Hematopoietic multipotent progenitor cell (in vitro differentiated cells): ENCODE results near the gene RPH3AL. TPM values are rescaled to one million over a fixed set of nuclear protein-coding genes. Genes with fewer than 3 reads are reported as not detected.
"Not testable (repeated sequence)": the region's sequence is repeated elsewhere in the genome, so short reads cannot be mapped to it uniquely, and the experiment has no call there.

Source experiments
- DNase-seq, 3 donors: peaks; one replicate each; pipeline ENCODE4 v3.0.0-alpha.2; 2011 to 2015; ENCODE audit warnings: low read depth in 2 of 3, low spot score in 2 of 3
- total RNA-seq: library from RNA; depleted of rRNA; stranded (reverse); fragments of >200 nt; gene quantifications from one replicate; pipeline ENCODE4 v1.2.3, GENCODE V29; 2012

The RPH3AL gene
- total RNA-seq, 1 donor: 14.3 TPM

DNA sequence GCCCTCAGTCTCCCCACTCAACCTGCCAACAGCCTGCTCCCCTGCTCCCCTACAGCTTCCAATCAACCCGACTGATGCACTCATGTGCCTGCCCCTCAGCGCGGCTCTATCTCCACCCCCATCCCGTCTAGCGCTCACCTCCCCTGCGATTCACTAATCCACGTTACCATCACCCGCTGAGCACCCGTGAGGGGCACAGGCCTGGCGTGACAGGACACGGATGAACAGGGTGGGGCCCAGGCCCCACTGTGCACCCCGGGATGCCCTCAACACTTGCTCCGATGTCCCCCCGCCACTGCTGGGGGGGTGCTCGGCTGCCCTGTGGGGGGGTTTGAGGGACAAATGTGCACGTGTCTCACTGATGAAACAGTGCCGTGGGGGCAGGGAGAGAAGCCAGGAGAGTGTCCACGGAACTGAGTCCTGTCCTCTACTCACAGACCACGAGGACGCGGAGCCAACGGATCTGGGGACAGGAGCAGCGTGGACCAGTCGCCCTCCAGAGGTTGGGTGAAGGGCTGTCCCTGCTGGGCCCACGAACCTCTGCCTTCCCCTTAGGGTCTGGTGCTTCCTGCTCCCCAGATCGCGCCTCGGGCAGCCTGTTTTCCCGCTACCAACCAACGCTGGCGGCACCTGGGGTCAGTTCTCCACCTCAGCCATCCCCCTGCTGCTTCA, 66.7 kb downstream of the RPH3AL start:
- DNase-seq: no peak

DNA sequence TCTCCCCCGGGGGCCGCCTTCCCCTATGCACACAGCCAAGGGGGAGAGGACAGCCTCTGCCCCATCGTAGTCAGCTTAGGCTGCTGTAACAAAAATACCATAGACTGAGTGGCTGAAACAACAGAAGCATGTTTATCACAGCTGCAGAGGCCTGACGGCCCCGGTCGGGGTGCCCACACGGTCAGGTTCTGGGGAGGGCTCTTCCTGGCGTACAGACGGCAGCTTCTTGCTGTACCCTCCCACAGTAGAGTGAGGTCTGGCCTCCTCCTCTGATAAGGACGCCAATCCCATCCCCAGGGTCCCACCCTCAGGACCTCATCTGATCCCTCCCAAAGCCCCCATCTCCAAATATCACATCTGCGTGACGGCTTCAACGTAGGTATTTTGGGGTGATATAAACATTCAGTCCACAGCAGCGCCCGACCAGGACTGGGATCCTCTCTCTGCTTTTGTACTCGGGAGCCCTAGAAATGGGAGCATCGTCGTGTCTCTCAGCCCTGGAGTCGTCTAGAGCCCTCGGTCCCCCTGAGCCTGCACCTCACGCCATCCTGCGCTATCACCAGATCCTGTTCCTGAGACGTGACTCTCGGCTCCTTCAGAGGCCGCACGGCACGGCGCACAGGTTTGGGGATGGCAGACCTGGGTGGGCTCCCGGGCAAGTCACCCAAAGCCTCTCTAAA, 67.8 kb downstream of the RPH3AL start:
- DNase-seq: no peak

DNA sequence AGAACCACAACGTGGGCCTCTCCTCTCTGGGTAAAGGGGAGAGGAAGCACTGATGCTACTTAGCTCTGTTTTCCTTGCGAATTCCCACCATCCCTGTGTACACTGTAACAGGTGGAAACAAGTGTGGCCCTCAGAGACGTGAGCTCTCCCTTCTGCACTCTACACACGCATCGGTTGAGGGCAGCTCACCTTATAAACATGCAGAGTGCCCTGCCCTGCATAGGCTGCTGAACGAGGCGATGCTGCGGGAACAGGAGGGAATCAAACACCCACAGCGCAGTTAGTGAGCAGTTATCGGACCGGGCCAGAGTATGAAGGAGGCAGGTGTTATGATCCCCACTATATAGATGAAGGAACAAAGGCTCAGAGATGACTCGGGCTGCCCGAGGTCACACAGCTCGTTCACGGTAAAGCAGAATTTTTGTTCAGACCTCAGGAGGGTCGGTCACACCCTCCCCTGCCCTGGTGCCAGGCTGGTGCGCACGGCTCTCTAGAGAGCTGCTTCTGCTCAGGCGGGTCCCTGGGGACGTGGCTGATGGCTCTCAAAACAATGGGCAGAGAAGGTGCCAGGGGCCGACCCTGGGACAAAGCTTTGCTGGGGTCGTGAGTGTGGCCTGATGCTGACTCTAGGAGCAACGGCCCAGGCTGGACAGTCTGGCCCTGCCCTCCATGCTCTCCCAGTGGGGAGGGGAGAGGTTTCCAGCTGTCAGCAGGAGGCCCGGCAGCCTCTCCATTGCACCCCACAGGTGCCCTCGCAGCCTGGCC, 68.5 kb downstream of the RPH3AL start:
- DNase-seq: no peak

DNA sequence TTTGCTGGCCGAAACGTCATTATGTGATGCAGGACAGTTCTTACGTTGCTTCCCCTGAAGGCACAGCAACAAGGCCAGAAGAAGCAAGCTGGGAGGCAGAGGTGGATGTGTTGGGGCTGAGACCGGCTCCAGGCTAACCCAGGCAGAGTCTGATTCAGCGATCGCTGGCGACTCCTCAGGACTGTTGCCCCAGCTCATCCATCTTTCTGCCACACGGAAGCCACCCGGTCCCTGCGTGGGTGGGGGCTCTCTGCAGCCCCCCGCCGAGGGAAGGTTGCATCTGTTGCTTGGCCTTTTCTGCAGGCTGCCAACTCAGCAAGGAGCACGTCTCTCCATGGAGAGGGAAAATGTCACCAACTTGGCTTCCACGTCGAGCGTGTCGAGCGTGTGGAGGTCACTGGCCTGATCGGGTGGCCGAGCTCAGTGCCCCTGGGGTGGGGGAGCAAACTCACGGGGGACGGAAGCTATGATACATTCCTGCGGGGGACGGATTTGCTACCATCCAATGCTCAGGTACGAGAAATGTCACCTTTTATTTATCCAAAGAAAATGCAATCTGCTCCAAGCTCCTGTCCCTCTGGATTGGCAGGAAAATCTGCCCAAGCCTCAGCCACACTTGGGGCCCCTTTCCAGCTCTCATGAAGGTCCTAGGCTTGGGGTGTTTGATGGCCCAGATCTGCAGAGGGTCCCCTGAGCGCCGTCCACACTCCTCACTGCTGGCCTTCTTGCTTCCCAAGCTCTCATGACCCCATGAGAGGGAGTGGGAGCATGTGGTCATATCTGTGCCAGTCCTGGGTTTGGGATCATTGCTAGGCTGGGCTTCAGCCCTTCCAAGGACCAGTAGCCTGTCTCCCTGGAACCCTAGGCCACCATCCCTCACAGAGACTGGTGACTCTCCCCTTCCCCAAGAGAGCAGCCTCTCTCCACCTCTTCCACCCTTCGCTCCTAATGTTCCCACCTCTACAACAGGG, 69.4 kb downstream of the RPH3AL start:
- DNase-seq: no peak

DNA sequence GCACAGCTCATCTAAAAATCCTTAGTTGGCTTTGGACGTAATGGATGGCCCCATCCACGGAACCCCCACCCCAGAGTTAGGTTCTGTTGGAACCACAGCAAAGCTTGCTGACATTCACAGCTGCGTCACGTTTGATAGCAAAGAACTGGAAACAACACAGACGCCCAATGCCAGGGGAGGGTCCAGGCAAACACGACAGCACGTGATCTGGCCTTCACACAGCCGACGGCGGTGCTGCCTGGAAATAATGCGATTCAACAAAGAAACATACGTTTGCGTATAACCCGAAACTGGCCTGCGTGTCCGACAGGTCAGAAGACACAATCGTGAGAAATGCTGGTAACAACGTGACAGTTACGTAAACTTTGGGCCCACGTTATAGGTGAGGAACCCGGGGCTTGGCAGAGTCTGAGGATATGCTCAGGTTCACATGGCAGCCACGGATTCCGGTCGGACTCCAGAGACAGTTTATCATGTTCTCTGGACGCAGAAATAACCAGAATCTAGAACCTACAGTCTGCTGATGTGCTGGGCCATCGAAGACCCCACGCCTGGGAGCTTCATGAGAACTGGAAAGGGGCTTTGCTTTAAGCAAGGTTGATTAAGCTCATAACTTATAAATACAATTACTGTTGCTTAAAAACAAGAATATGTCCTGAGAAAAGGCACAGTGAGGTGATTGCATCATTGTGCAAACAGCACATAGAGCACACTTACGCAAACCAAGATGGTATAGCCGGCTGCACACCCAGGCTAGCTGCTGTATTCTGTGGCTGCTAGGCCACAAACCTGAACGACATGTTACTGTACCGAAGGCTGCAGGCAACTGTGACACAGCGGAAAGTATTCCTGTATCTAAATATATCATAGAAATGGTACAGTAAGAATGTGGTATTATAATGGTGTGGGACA, 70.4 kb downstream of the RPH3AL start:
- no peak for DNase-seq

DNA sequence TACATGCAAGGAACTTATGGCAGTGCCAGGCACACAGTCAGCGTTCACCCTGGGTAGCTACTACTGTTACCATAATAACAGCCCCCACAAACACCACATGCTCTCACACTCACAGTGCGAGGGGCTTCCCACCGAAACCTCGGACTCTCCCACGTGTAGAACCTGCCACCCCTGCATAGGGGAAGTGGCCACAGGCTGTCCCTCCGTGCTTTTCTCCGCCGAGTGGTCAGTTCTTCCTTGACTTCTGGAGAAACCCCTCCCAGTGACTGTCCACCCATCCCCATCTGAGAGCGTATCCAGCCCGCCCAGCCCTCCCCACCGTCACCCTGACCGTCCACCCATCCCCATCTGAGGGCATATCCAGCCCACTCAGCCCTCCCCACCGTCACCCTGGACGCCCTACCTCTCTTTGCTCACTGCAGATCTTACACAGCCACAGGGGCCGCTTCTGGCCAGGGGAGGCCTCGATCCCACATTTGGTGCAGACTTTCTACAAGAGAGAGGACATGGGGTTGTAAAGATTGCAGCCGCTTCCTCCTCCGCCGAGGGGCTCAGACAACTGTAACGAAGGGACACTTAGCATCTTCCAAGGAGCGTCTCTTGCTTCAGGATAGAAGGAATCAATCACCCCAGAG, 71.1 kb downstream of the RPH3AL start:
- no peak for DNase-seq

DNA sequence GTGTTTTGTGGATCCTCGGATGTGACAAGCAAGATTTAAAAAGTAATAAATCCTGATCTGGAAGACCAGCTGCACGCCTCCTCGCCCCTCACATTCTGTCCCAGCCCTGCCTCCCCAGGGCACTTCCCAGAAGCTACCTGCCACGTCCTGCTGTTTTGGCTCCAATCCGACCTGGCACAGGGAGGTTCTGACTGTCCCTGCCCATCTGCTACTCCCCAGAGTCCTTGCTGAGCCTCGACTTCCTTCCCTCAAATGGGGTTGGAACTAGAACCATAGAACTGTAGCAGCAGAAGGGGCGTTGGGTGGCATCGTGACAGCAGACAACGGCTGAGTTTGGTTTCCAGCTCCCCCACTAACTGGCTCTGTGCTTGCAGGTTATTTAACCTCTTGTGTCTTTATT, 71.7 kb downstream of the RPH3AL start:
- no peak for DNase-seq

DNA sequence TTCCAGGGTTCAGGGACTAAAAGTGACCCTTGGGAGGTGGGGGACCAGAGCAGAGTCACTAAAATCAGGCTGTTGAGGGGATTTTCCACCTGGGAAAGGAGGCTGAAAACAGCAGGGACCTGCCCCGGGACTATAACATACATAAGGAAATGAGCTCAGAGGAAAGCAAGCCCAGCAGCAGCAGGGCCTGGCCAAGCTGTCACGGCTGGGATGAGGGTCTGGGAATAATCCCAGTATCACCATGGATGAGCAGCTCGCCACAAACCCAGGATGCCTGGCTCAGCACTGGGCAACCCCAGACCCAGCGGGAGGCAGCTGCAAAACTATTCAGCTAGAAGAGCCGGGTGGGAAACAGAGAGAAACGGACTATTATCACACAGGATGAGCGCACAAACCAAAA, 72.4 kb downstream of the RPH3AL start:
- no peak for DNase-seq

DNA sequence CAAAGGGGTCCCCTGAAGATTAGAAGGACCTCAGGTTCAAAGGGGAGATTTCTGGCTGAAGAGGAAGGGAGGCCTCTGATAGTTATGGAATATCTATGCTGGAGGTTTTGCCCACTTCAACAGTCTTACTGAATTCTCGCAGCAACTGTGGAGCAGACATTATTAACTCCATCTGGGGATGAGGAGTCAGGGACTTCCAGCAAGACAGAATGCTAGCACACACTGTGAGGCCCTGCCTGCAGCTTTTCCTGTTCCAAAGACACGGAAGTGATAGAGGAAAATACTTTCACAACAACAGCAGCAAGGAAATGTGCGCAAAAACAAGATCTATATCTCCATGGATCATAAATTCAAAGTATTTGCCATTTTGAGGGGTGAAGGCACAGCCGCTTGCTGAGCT, 72.8 kb downstream of the RPH3AL start:
- no peak for DNase-seq

DNA sequence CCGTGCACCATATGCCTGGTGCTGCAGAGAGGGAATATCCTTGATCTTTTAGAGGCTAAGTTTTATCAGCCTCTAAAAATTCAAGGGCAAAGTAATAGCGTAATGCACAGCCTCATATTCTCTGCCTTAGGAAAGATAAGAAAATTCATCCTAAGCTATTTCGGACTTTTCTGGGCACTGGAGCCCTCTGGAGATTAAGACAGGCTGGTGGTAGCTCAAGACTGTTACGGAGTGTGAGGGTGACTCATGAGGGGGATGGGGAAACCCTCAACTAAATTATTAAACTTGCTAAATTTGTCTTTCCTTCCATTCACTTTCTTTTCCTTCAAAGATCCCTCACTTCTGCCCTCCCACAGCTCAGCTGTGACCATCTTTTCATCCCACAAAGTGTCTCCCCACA, 73.3 kb downstream of the RPH3AL start:
- no peak for DNase-seq

DNA sequence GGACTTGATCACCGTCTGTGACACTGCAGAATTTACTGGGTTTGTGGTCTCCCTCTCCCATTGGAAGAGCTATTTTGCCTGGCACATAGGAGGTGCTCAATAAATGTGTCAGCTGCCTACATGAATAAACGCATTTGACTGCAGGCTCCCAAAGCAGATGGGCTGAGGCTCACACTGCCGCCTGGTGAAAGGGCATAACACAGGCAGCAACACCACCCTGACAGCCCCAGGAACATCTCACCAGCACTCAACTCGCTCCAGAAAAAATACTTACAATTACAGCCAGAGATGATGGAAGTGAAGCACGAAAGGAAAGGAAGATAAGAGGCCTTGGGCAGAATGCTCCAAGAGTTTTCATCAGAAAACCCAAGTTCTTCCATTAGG, 73.9 kb downstream of the RPH3AL start:
- DNase-seq: no peak

DNA sequence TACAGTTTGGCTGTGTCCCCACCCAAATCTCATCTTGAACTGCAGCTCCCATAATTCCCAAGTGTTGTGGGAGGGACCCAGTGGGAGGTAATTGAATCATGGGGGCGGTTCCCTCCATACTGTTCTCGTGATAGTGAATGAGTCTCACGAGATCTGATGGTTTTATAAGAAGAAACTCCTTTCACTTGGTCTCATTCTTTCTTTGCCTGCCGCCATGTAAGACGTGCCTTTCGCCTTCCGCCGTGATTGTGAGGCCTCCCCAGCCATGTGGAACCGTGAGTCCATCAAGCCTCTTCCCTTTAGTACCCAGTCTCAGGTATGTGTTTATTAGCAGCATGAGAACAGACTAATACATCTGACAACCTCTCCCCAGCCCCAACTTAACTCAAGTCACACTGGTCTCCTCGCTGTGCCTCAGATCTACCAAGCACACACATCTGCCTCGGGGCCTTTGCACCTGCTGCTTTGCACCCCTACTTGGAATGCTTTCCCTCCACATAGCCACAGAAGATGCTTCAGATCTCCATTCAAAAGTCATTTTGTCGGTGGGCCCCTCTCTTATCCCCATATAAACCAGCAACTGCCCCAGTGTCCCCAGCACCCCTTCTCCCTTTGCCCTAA, 74.4 kb downstream of the RPH3AL start:
- DNase-seq: no peak

DNA sequence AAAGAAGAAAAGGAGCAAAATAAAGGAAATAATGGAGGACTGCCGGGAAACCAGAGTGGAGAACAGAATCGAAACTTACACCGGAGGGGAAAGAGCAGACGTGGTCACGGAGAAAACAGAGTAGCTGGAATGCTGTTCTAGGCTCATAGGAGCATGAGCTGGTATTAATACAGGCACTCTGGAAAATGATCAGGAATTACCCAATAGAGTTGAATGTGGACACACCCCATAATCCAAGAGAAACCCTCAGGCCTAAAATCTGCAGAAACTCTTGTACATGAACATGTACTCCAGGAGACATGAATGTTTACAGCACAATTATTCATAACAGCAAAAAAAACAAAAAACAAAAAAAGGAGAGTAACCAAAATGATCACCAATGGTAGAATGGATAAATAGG, 77.7 kb downstream of the RPH3AL start:
- DNase-seq: no peak

DNA sequence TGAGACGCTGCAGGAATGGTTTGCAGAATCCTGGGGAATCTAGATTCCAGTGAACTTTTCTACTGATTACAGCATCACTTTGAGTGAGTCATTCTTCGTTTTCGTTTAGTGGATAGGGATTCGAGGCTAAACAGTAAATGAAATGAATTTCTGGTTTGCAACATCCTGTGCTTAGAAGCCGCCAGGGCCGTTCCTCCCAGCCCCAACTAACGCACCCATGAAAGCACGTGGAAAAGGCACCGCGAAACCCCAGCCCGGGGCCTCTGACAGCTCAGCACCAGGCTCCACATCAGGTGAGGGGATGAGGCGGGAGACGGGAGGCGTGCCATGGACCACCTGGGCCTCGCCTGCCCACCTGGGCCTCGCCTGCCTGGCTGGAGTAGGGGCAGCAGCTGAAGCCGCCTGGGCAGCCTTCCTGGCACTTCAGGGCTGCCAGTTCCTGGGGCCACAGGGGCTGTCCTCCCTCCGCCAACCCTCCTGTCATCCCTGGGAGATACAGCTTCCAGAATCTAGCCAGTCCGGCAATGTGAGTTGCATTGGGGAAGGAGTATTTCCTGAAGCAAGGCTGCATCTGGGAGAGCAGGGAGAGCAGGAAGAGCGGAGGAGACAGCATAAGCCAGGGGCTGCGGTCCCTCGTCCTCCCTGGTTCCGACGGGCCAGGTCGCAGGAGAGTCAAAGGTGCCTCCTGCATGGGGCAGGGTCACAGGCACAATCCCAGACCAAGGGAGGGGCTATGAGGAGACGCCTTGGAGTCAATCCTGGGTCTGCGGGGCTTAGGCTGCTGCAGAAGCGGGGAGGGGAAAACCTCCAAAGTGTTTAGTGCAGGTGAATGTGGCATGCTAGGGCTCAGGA, 78.4 kb downstream of the RPH3AL start:
- DNase-seq: no peak

DNA sequence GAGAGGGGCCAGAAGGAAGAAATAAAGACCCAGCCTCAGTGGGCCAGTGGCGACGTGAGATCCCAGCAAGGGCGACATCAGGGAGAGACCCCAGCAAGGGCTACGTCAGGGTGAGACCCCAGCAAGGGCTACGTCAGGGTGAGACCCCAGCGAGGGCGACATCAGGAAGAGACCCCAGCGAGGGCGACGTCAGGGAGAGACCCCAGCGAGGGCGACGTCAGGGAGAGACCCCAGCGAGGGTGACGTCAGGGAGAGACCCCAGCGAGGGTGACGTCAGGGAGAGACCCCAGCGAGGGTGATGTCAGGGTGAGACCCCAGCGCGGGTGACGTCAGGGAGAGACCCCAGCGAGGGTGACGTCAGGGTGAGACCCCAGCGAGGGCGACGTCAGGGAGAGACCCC, 79.8 kb downstream of the RPH3AL start:
- DNase-seq: not testable (repeated sequence)

DNA sequence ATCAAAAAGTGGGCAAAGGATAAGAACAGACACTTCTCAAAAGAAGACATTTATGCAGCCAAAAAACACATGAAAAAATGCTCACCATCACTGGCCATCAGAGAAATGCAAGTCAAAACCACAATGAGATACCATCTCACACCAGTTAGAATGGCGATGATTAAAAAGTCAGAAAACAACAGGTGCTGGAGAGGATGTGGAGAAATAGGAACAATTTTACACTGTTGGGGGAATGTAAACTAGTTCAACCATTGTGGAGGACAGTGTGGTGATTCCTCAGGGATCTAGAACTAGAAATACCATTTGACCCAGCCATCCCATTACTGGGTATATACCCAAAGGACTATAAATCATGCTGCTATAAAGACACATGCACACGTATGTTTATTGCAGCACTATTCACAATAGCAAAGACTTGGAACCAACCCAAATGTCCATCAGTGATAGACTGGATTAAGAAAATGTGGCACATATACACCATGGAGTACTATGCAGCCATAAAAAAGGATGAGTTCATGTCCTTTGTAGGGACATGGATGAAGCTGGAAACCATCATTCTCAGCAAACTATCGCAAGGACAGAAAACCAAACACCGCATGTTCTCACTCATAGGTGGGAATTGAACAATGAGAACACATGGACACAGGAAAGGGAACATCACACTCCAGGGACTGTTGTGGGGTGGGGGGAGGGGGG, 80.5 kb downstream of the RPH3AL start:
- DNase-seq: not testable (repeated sequence)
